Measurements from ENCODE around the gene MUC2. TPM values are rescaled to one million over a fixed set of nuclear protein-coding genes. Genes with fewer than 3 reads are reported as not detected.

MUC2 gene
- total RNA-seq, 2 experiments from 2014 or later, result not detected

- H3K4me2 ChIP-seq (ENCODE audit: low read length), result no peak overlapping the region
- no peak for TF ChIP-seq CTCF (conservative IDR thresholded peaks at IDR 0.05; ENCODE audit: low read length)
- no peak for TF ChIP-seq EZH2phosphoT487 (IDR thresholded peaks at IDR 0.05; ENCODE audit: borderline replicate concordance, low read depth, low read length)
- CTCF ChIA-PET (ENCODE audit: unreplicated experiment), result no interaction called here
- no peak for DNase-seq (ENCODE audit: low spot score)
- H3K79me2 ChIP-seq (ENCODE audit: insufficient read depth, low read depth, low read length), result no peaks in the 10 kb centered on the region
- H2AFZ ChIP-seq (ENCODE audit: low read length), result no peak overlapping the region
- no peaks in the 10 kb centered on the region for H3K4me1 ChIP-seq (ENCODE audit: insufficient read depth, low read length, poor library complexity, severe bottlenecking)
- H3K9me3 ChIP-seq (ENCODE audit: low read length), result no peaks in the 10 kb centered on the region
- no TSS peak for BruUV-seq (replicated peaks)
- no peaks in the 10 kb centered on the region for H3K36me3 ChIP-seq (ENCODE audit: insufficient read depth, low read length)
- no peak overlapping the region for H3K4me3 ChIP-seq (ENCODE audit: low read depth, low read length, poor library complexity, severe bottlenecking)
- H3K27ac ChIP-seq (ENCODE audit: low read depth, low read length, poor library complexity, severe bottlenecking), result no peak overlapping the region
- POLR2A ChIA-PET, result no interaction called here
- intact Hi-C loops (cut with micrococcal nuclease; ENCODE audit: unreplicated experiment), result no loop called here
- H4K20me1 ChIP-seq (ENCODE audit: insufficient read depth, low read length), result no peaks in the 10 kb centered on the region
- H3K9me2 ChIP-seq (ENCODE audit: insufficient read depth, low read length), result no peaks in the 10 kb centered on the region
These were observed 7.1 kb downstream of the MUC2 start for GRCh38 chr11:1081601-1082311.

- no peak overlapping the region for H3K4me3 ChIP-seq (ENCODE audit: low read depth, low read length, poor library complexity, severe bottlenecking)
- no peaks in the 10 kb centered on the region for H3K36me3 ChIP-seq (ENCODE audit: insufficient read depth, low read length)
- H4K20me1 ChIP-seq (ENCODE audit: insufficient read depth, low read length), result no peaks in the 10 kb centered on the region
- H3K4me2 ChIP-seq (ENCODE audit: low read length), result no peak overlapping the region
- no TSS peak for BruUV-seq (replicated peaks)
- H2AFZ ChIP-seq (ENCODE audit: low read length), result no peak overlapping the region
- POLR2A ChIA-PET, result no interaction called here
- TF ChIP-seq CTCF (conservative IDR thresholded peaks at IDR 0.05; ENCODE audit: low read length) (no peak), EZH2phosphoT487 (IDR thresholded peaks at IDR 0.05; ENCODE audit: borderline replicate concordance, low read depth, low read length) (no peak)
- no peak overlapping the region for H3K27ac ChIP-seq (ENCODE audit: low read depth, low read length, poor library complexity, severe bottlenecking)
- DNase-seq (ENCODE audit: low spot score), result no peak
- no peaks in the 10 kb centered on the region for H3K9me2 ChIP-seq (ENCODE audit: insufficient read depth, low read length)
- H3K4me1 ChIP-seq (ENCODE audit: insufficient read depth, low read length, poor library complexity, severe bottlenecking), result no peaks in the 10 kb centered on the region
- CTCF ChIA-PET (ENCODE audit: unreplicated experiment), result interaction anchor here (0.6 kb wide), 1 partner anchor 29 kb away, joined by 4 read pairs; no protein-coding TSS in a partner anchor
- intact Hi-C loops (cut with micrococcal nuclease; ENCODE audit: unreplicated experiment), result no loop called here
- no peaks in the 10 kb centered on the region for H3K79me2 ChIP-seq (ENCODE audit: insufficient read depth, low read depth, low read length)
- no peaks in the 10 kb centered on the region for H3K9me3 ChIP-seq (ENCODE audit: low read length)
These were observed 7.7 kb downstream of the MUC2 start for GRCh38 chr11:1082346-1082727.
